ENCODE measurements around the gene TOP2B. TPM values are rescaled to one million over a fixed set of nuclear protein-coding genes. Genes with fewer than 3 reads are reported as not detected.

Gene TOP2B
- total RNA-seq, 4 donors from 2014 or later, result 87.1 to 115 (median 107) TPM

GRCh38 chr3:25661694-25662437 is 2.8 kb downstream of the TOP2B start:
- Histone ChIP-seq H3K4me1 (peaks cover 33 to 67% (median 61%) of the 10 kb centered on the region in 4 donors), H3K9me3 (no peaks in the 10 kb centered on the region), H3K27ac (replicated peaks in 1 of 4) (peak overlapping the region; percentile 96 to 99 (median 98)), H3K4me3 (peak overlapping the region; percentile 68 to 90 (median 80)), H3K36me3 (no peaks in the 10 kb centered on the region), H3K27me3 (no peaks in the 10 kb centered on the region)
- DNase-seq (ENCODE audit: extremely low spot score), result no peak
- peak in 1 of 3 experiments; percentile 18 for TF ChIP-seq CTCF (IDR thresholded peaks at IDR 0.05)
- TF ChIP-seq POLR2AphosphoS5 (IDR thresholded peaks at IDR 0.05), result no peak
- TF ChIP-seq EP300 (IDR thresholded peaks at IDR 0.05), result no peak
- TF ChIP-seq POLR2A (IDR thresholded peaks at IDR 0.05; ENCODE audit: low read depth), result no peak
- intact Hi-C loops (cut with DNase I), result no loop called here
- 16% methylated on average over 4 of the region's 4 CpGs for WGBS

- intact Hi-C loops (cut with DNase I), result no loop called here
- DNase-seq (ENCODE audit: extremely low spot score), result no peak
- Histone ChIP-seq H3K9me3 (no peaks in the 10 kb centered on the region), H3K4me3 (no peak overlapping the region), H3K27ac (replicated peaks in 1 of 4) (peak overlapping the region in 1 of 4 donors; percentile 14), H3K4me1 (peaks cover 46 to 81% (median 80%) of the 10 kb centered on the region in 4 donors), H3K36me3 (no peaks in the 10 kb centered on the region), H3K27me3 (no peaks in the 10 kb centered on the region)
- 44% methylated on average over 1 of the region's 1 CpG for WGBS
- no peak for TF ChIP-seq POLR2A (IDR thresholded peaks at IDR 0.05; ENCODE audit: low read depth)
- TF ChIP-seq POLR2AphosphoS5 (IDR thresholded peaks at IDR 0.05), result no peak
- TF ChIP-seq EP300 (IDR thresholded peaks at IDR 0.05), result no peak
- no peak for TF ChIP-seq CTCF (IDR thresholded peaks at IDR 0.05)
Observed at GRCh38 chr3:25658836-25659235, 5.9 kb downstream of the TOP2B start.

GRCh38 chr3:25657293-25657692 is 7.4 kb downstream of the TOP2B start:
- TF ChIP-seq POLR2A (IDR thresholded peaks at IDR 0.05; ENCODE audit: low read depth), result no peak
- TF ChIP-seq CTCF (IDR thresholded peaks at IDR 0.05), result no peak
- no peak for TF ChIP-seq EP300 (IDR thresholded peaks at IDR 0.05)
- TF ChIP-seq POLR2AphosphoS5 (IDR thresholded peaks at IDR 0.05), result no peak
- no peaks in the 10 kb centered on the region for H3K27me3 ChIP-seq
- H3K36me3 ChIP-seq, result no peaks in the 10 kb centered on the region
- intact Hi-C loops (cut with DNase I), result no loop called here
- H3K4me3 ChIP-seq, result no peak overlapping the region
- no peak for DNase-seq (ENCODE audit: extremely low spot score)
- H3K9me3 ChIP-seq, result no peaks in the 10 kb centered on the region
- no peak overlapping the region for H3K27ac ChIP-seq (replicated peaks in 1 of 4)
- peaks cover 49 to 92% (median 84%) of the 10 kb centered on the region in 4 donors for H3K4me1 ChIP-seq

GRCh38 chr3:25655659-25656058 is 9.0 kb downstream of the TOP2B start:
- no peaks in the 10 kb centered on the region for H3K36me3 ChIP-seq
- H3K27ac ChIP-seq (replicated peaks in 1 of 4), result no peak overlapping the region
- WGBS, result 86% methylated on average over 2 of the region's 2 CpGs
- H3K4me1 ChIP-seq, result peaks cover 42 to 83% (median 74%) of the 10 kb centered on the region in 4 donors
- H3K27me3 ChIP-seq, result no peaks in the 10 kb centered on the region
- H3K4me3 ChIP-seq, result no peak overlapping the region
- intact Hi-C loops (cut with DNase I), result no loop called here
- no peaks in the 10 kb centered on the region for H3K9me3 ChIP-seq
- TF ChIP-seq EP300 (IDR thresholded peaks at IDR 0.05), result no peak
- no peak for TF ChIP-seq POLR2A (IDR thresholded peaks at IDR 0.05; ENCODE audit: low read depth)
- no peak for TF ChIP-seq CTCF (IDR thresholded peaks at IDR 0.05)
- no peak for TF ChIP-seq POLR2AphosphoS5 (IDR thresholded peaks at IDR 0.05)
- DNase-seq (ENCODE audit: extremely low spot score), result no peak

Measured in esophagus muscularis mucosa (tissue), 4 donors.